K562 (cell line): ENCODE results near the gene RPN1. TPM values are rescaled to one million over a fixed set of nuclear protein-coding genes. Genes with fewer than 3 reads are reported as not detected.
"Not testable (repeated sequence)": the region's sequence is repeated elsewhere in the genome, so short reads cannot be mapped to it uniquely, and the experiment has no call there.

Experiments used
- ATAC-seq: fragments of 200-7000 bp; cut with Tn5 transposase; 3 replicates; pipeline ENCODE4 v1.9.1; 2020; ENCODE audit warnings: moderate library complexity
- BruUV-seq: library from RNA; stranded (reverse); fragments of 400-500 nt; replicated peaks from 2 replicates; lab custom pipeline; 2021; lab: Mats Ljungman, UMichigan
- CTCF ChIA-PET: fragments of 300-600 bp; formaldehyde crosslinking; extraction: SDS; loops from one replicate; lab custom pipeline; 2021; ENCODE audit warnings: low intra/inter-chr PET ratio; lab: Yijun Ruan, JAX
- POLR2A ChIA-PET: fragments of 300-600, 350-650 bp; sonication (Branson Sonifier 250); formaldehyde crosslinking; extraction: SDS; loops from one replicate; lab custom pipeline; 2021; ENCODE audit warnings: antibody characterized with exemption, inconsistent platforms; lab: Yijun Ruan, JAX
- DNase-seq, 4 experiments: peaks; one replicate each; pipeline versions ENCODE4 v3.0.0 to v3.0.0-alpha.2; 2011 to 2018; ENCODE audit warnings: low spot score in 3 of 4, mixed read lengths in 3 of 4; ENCODE audit errors: extremely low read depth in 1 of 4
- FAIRE-seq: peaks from 2 replicates; lab custom pipeline; 2011; peaks lifted over from hg19 to GRCh38; lab: Jason Lieb, UNC
- H2AFZ ChIP-seq: 2 replicates; pipeline ENCODE4 v1.6.0; 2011; ENCODE audit warnings: low read depth, low read length, control low read depth, inconsistent platforms
- H3K27ac ChIP-seq: fragments of 200-600 bp; 3 replicates; pipeline ENCODE4 v1.8.0; 2011; ENCODE audit warnings: low read depth, mild to moderate bottlenecking, control low read depth, inconsistent platforms, low read length, moderate library complexity, mixed read lengths; ENCODE audit errors: extremely low read depth
- H3K27me3 ChIP-seq, 2 experiments: fragments of 300-600 bp in 1 of 2; 2 replicates in 1 of 2; 3 replicates in 1 of 2; pipeline versions ENCODE4 v1.6.0 to v1.8.0; 2011; ENCODE audit warnings: inconsistent platforms in 2 of 2, low read length in 2 of 2, mild to moderate bottlenecking in 1 of 2, mixed read lengths in 1 of 2, moderate library complexity in 1 of 2; ENCODE audit not compliant: control insufficient read depth in 2 of 2, insufficient read depth in 2 of 2
- H3K36me3 ChIP-seq: fragments of 300-600 bp; 3 replicates; pipeline ENCODE4 v1.8.0; 2011; ENCODE audit warnings: mild to moderate bottlenecking, low read length, inconsistent platforms; ENCODE audit not compliant: control insufficient read depth, insufficient read depth
- H3K4me1 ChIP-seq, 2 experiments: fragments of 200-600 bp in 1 of 2; replicated peaks in 1 of 2; 2 replicates in 1 of 2; 3 replicates in 1 of 2; pipeline versions ENCODE4 v1.5.1 to v1.8.0; 2011; ENCODE audit warnings: inconsistent platforms in 2 of 2, low read length in 2 of 2, mild to moderate bottlenecking in 1 of 2, mixed read lengths in 1 of 2, moderate library complexity in 1 of 2; ENCODE audit not compliant: control insufficient read depth in 2 of 2, insufficient read depth in 2 of 2
- H3K4me2 ChIP-seq: 2 replicates; pipeline ENCODE4 v1.6.1; 2011; ENCODE audit warnings: low read length, control low read depth, inconsistent platforms, mixed read lengths; ENCODE audit not compliant: insufficient read depth
- H3K4me3 ChIP-seq: fragments of 200-600 bp; sonication (generic), shearing (Covaris generic); 2 replicates; pipeline ENCODE4 v1.5.1; 2016; ENCODE audit warnings: control low read depth, inconsistent platforms
- H3K79me2 ChIP-seq: fragments of 200-600 bp; 3 replicates; pipeline ENCODE4 v1.8.0; 2011; ENCODE audit warnings: low read length, inconsistent platforms; ENCODE audit not compliant: control insufficient read depth, insufficient read depth
- H3K9ac ChIP-seq, 2 experiments: 2 replicates each; pipeline versions ENCODE4 v1.6.0 to v1.6.1; 2011; ENCODE audit warnings: low read depth in 2 of 2, low read length in 2 of 2, control low read depth in 1 of 2, inconsistent platforms in 1 of 2, mild to moderate bottlenecking in 1 of 2, mixed read lengths in 1 of 2; ENCODE audit not compliant: insufficient read depth in 1 of 2
- H3K9me1 ChIP-seq: one replicate; pipeline ENCODE4 v1.6.0; 2011; ENCODE audit warnings: inconsistent platforms, mild to moderate bottlenecking, low read length, moderate library complexity; ENCODE audit not compliant: control insufficient read depth, insufficient read depth
- H3K9me3 ChIP-seq: replicated peaks from 2 replicates; pipeline ENCODE4 v1.5.1; 2011; ENCODE audit warnings: low read depth, low read length, inconsistent platforms; ENCODE audit not compliant: control insufficient read depth, insufficient read depth
- H4K20me1 ChIP-seq: replicated peaks from 2 replicates; pipeline ENCODE4 v1.6.1; 2011; ENCODE audit warnings: low read length, inconsistent platforms, mixed read lengths; ENCODE audit not compliant: control insufficient read depth, insufficient read depth
- BRCA1 ChIP-seq, 2 experiments: fragments of 450-650 bp in 1 of 2; sonication (generic) in 1 of 2; formaldehyde crosslinking in 1 of 2; IDR thresholded peaks; 2 replicates each; pipeline versions ENCODE4 v1.5.0 to v1.6.1; 2017 to 2020; ENCODE audit warnings: mild to moderate bottlenecking in 1 of 2, missing genetic modification reagents in 1 of 2
- CCNT2 ChIP-seq: IDR thresholded peaks from 2 replicates; pipeline ENCODE4 v1.6.1; 2011; ENCODE audit warnings: borderline replicate concordance, low read depth, mild to moderate bottlenecking, moderate library complexity, mixed read lengths, low read length; ENCODE audit not compliant: insufficient read length; ENCODE audit errors: extremely low read depth
- ESRRA ChIP-seq: fragments of 450-650 bp; IDR thresholded peaks from 2 replicates; pipeline ENCODE4 v1.6.1; 2014; ENCODE audit warnings: low read depth, mild to moderate bottlenecking, moderate library complexity, borderline replicate concordance
- L3MBTL2 ChIP-seq: fragments of 450-650 bp; IDR thresholded peaks from 2 replicates; pipeline ENCODE4 v1.6.1; 2016; ENCODE audit warnings: mild to moderate bottlenecking, moderate library complexity
- WGBS: fragments of 100-300 bp; shearing (Covaris generic); methylation state at CpG from one replicate; pipeline ENCODE4 v1.1.6; 2016; ENCODE audit warnings: low coverage, mixed read lengths; ENCODE audit not compliant: insufficient coverage; ENCODE audit errors: missing lambda C conversion rate; 5-methylcytosine and 5-hydroxymethylcytosine counted together
- in situ Hi-C: fragments of 300-500 bp; cut with MboI; formaldehyde crosslinking; loops from 4 replicates; pipeline ENCODE4 v1.15.0; 2018; ENCODE audit warnings: inconsistent platforms, mixed read lengths
- intact Hi-C: fragments of 100-400 bp; cut with micrococcal nuclease; formaldehyde crosslinking; loops from 2 replicates; pipeline ENCODE4 v1.14.2; 2022
- polyA plus RNA-seq, 8 experiments: library from polyadenylated mRNA; depleted of rRNA in 4 of 8; stranded (reverse) in 5 of 8; unstranded in 3 of 8; fragments of >200 nt; fragmentation: Nextera tagmentation in 2 of 8; fragmentation: Illumina TruSeq in 1 of 8; extraction: Ambion mirVana in 2 of 8; extraction: Trizol in 1 of 8; gene quantifications; 2 replicates each; pipeline versions ENCODE4 v1.2.1 to v1.2.3, GENCODE V29; 2011 to 2014; ENCODE audit warnings: inconsistent platforms in 1 of 8, missing spikeins in 1 of 8
- total RNA-seq, 7 experiments: library from RNA; depleted of rRNA in 6 of 7; stranded (reverse); fragments of >200 nt in 6 of 7; fragmentation: Illumina TruSeq in 2 of 7; extraction: Trizol in 2 of 7; gene quantifications; 2 replicates each; pipeline versions ENCODE4 v1.2.1 to v1.2.3, GENCODE V29; 2011 to 2021; ENCODE audit warnings: low replicate concordance in 1 of 7

The RPN1 gene
- total and polyA plus RNA-seq, 9 of the 15 experiments (the other 6 are each of a cell fraction or from before 2014, with no cell fraction given): 39.5 to 300 (median 148) TPM

DNA sequence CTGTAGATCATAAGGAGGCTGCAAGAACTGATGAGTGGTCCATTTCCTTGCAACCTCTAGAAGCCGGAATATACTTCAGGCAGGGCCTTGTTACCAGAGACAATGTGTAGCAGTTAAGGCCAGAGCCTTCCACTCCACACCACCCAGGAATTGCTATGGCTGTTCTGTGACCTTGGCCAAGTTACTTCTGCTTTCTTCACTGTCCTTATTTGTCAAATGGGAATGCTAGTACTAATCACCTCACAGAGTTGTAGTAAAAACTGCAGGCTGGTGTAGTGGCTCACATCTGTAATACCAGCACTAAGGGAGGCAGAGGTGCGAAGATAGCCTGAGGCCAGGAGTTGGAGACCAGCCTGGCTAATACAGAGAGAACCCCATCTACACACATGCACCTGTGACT is 28.7 kb upstream of the RPN1 start:
- POLR2A ChIA-PET: interaction anchor here (1.4 to 1.7 kb wide), 2 partner anchors 11 to 121 kb away, joined by 4 to 7 read pairs; no protein-coding TSS in a partner anchor
- ATAC-seq: no peak
- in situ Hi-C loops: no loop called here

DNA sequence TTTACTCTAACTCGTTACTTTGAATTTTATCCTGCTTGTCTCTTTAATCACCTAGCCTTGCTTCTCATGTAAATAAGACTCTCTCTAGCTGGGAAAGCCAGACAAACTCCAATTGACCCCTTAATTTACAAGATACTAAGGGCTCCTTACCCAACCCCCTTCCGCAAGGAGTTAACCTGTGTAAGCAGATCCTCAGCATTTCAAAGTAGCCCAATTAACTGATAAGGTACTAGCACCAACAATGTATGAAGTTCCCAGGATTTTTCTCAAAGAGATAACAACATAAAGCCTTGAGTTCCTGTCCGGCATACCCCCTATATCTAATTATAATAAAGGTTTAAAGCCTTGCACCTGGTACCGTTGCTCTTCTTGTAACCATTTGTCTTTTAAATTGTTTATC is 25.2 kb upstream of the RPN1 start:
- H3K4me3 ChIP-seq, ATAC-seq, H3K27me3 ChIP-seq, H3K9me3 ChIP-seq, in situ Hi-C loops, H3K4me1 ChIP-seq, H3K9me1 ChIP-seq, H4K20me1 ChIP-seq, CTCF ChIA-PET, H3K4me2 ChIP-seq, H3K27ac ChIP-seq, H2AFZ ChIP-seq, H3K36me3 ChIP-seq, DNase-seq, H3K79me2 ChIP-seq, BruUV-seq, intact Hi-C loops, FAIRE-seq, POLR2A ChIA-PET, H3K9ac ChIP-seq: not testable (repeated sequence)
- WGBS: 49% methylated on average over 4 of the region's 4 CpGs

More for the DNA sequence above, 28.7 kb upstream of the RPN1 start:
- Histone ChIP-seq H3K9me3 (no peaks in the 10 kb centered on the region), H2AFZ (peak overlapping the region; percentile 70), H3K9ac (peak overlapping the region in 1 of 2 experiments; percentile 61; a peak in 1 of 4 replicates), H3K4me2 (peak overlapping the region; percentile 21; the same call in 1 of the 2 replicates), H3K9me1 (no peaks in the 10 kb centered on the region), H3K27me3 (no peaks in the 10 kb centered on the region), H3K27ac (peak overlapping the region; percentile 55; the same call in 2 of the 3 replicates), H3K4me1 (peaks cover 6 to 8% of the 10 kb centered on the region in 2 experiments; a peak in 4 of 5 replicates), H3K79me2 (peaks cover 4% of the 10 kb centered on the region; the same call in 1 of the 3 replicates), H4K20me1 (no peaks in the 10 kb centered on the region), H3K36me3 (no peaks in the 10 kb centered on the region), H3K4me3 (no peak overlapping the region)
- TF ChIP-seq ESRRA (peak; percentile 79), CCNT2 (no peak), BRCA1 (IDR thresholded peaks at IDR 0.05) (no peak), BRCA1 (CRISPR knock-in tag; IDR thresholded peaks at IDR 0.05) (no peak), L3MBTL2 (0 out of 2 replicates have a peak, but pooled peaks have one; percentile 15)
- CTCF ChIA-PET: interaction anchor here (2.5 kb wide), 1 partner anchor 115 kb away, joined by 12 read pairs; no protein-coding TSS in a partner anchor
- FAIRE-seq (no peak), DNase-seq (no peak)
- WGBS: 80% methylated on average over 2 of the region's 2 CpGs
- intact Hi-C loops: no loop called here
- no TSS peak for BruUV-seq
